ENCODE data around the gene ZNF483.
A peak's percentile ranks its signal among the peaks of the same experiment; 100 is the strongest.

The ZNF483 gene

DNA sequence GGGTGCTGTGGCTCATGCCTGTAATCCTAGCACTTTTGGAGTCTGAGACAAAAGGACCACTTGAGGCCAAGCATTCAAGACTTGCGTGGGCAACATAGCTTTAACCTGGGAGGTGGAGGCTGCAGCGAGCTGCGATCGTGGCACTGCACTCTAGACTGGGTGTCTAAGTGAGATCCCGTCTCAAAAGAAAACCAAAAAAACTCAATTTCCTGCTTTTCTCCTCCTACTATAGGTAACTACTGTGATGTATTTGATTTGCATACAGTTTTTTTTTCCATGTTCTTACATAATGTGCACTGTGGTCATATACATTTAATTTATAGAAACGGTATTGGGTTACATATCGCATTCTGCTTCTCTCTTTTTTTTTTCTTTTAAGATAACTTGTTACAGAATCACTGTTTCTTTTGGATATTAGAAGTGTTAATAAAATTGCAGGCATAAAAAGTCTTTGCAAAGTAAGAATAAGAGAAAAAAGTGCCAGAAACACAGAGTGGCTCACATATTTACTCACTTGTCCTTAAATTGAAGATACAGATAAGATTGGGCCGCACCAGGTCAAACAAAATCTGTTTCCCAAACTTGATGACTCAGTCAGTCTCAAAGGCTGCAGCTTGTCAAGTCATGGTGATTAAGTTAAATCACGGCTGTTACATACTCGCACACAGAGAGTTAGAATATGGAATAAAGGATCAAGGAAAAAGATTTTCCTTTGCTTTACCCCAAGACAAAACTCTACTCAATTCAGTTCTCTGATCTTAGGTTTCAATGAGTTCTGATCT lies 76.4 kb downstream of the ZNF483 start:
- peak; percentile 38 for DNase-seq (ENCODE audit: low read depth)
- H3K4me3 ChIP-seq (ENCODE audit: low read length) = no peak overlapping the region
- TF ChIP-seq, protein P1, sequence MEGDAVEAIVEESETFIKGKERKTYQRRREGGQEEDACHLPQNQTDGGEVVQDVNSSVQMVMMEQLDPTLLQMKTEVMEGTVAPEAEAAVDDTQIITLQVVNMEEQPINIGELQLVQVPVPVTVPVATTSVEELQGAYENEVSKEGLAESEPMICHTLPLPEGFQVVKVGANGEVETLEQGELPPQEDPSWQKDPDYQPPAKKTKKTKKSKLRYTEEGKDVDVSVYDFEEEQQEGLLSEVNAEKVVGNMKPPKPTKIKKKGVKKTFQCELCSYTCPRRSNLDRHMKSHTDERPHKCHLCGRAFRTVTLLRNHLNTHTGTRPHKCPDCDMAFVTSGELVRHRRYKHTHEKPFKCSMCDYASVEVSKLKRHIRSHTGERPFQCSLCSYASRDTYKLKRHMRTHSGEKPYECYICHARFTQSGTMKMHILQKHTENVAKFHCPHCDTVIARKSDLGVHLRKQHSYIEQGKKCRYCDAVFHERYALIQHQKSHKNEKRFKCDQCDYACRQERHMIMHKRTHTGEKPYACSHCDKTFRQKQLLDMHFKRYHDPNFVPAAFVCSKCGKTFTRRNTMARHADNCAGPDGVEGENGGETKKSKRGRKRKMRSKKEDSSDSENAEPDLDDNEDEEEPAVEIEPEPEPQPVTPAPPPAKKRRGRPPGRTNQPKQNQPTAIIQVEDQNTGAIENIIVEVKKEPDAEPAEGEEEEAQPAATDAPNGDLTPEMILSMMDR (conservative IDR thresholded peaks at IDR 0.05; ENCODE audit: low read length) = no peak

DNA sequence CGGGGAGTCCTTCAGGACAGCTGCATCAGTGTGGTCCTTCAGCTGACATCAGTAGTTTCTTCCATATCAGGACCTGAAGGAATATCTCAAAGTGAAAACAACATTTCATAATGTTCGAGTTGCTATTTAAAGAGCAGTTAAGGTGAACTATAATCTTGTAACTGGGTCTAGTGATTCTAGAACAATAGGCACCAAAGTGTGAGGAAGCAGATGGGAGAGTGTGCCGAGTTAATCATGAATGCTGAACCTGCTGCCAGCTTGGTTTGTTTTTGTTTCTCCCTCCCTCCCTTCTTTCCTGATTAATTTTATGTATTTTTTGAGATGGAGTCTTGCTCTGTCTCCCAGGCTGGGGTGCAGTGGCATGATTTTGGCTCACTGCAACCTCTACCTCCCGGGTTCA lies 78.1 kb downstream of the ZNF483 start:
- no peak for DNase-seq (ENCODE audit: low read depth)
- TF ChIP-seq, protein P1 (conservative IDR thresholded peaks at IDR 0.05; ENCODE audit: low read length) = no peak
- no peak overlapping the region for H3K4me3 ChIP-seq (ENCODE audit: low read length)

DNA sequence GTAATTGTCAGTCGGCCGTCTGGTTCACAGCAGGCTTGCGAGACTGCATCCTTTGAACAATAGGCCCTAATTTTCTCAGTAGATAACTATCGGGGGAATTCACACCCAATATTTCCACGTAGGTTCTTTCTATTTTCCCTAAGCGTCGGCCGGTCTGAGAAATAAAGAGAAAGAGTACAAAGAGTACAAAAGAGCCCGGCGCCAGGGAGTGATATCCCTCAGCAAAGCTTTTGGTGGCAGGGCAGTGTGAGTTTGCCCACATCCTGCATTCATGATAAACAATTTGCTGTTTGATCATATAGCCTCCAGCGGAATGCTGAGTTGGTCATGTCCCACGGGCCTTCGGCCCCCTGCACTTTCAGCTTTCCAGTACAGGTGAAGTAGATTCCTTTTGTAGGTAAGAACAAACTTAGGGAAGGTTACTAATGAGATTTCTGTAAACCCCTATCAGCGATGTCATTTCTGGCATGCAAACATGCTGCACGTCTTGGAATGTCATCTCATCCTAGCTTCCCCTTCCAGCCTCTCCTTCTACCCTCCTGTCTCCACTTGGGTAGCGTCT lies 79.2 kb downstream of the ZNF483 start:
- TF ChIP-seq, protein P1 (conservative IDR thresholded peaks at IDR 0.05; ENCODE audit: low read length) = no peak
- H3K4me3 ChIP-seq (ENCODE audit: low read length) = no peak overlapping the region
- no peak for DNase-seq (ENCODE audit: low read depth)

DNA sequence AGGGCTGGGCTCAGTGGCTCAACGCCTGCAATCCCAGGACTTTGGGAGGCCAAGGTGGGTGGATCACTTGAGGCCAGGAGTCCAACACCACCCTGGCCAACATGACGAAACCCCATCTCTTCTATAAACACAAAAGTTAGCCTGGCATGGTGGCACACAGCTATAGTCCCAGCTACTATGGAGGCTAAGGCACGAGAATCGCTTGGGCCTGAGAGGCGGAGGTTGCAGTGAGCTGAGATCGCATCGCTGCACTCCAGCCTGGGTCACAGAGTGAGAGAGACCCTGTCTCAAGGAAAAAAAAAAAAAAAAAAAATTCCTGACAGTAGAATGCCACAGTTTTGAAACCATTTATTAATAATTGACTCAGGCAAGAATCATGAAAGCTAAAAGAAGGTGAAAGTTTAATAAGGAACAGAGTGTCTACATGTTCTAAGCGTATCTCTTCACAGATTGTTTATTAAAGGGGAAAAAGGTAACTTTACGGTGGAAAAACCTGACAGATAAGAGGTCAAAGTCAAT lies 80.1 kb downstream of the ZNF483 start:
- TF ChIP-seq, protein P1 (conservative IDR thresholded peaks at IDR 0.05; ENCODE audit: low read length) = no peak
- no peak for DNase-seq (ENCODE audit: low read depth)
- H3K4me3 ChIP-seq (ENCODE audit: low read length) = no peak overlapping the region

DNA sequence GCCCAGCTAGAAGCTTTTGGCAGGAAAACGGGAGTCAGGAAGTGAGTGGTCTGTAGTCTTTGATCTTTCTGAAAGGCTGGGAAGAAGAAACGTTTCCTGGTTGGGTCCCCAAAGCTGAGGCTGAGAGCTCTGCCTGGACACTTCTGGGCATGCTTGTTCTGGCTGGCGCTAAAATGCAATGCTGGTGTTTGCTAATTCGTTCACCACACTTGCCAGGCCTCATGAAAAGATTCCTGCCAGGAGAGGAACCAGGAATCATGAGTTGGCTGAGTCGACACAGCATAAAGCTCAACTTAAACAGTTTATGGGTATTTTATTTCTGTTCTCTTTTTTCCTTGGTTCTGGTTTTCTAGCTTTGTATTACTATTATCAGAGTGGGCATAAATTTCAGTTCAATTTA lies 85.2 kb downstream of the ZNF483 start:
- no peak overlapping the region for H3K4me3 ChIP-seq (ENCODE audit: low read length)
- TF ChIP-seq, protein P1 (conservative IDR thresholded peaks at IDR 0.05; ENCODE audit: low read length) = no peak
- no peak for DNase-seq (ENCODE audit: low read depth)

DNA sequence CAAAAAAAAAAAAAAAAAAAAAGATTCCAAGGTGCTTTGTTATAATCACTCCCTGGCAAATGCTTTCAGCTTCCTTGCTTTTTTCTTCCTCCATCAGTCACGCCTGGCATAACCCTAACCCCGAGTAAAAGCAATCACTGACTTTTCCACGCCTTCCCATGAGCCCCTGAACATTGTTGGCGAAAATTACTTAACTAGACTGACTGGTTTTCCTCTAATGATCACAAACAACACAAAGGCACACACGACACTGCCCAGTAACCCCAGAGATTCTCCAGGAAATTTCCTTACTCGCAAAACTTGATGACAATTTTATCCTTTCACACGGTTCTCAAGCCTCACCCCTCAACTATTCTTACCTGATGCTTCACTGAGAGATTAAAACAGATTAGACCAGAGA lies 85.9 kb downstream of the ZNF483 start:
- DNase-seq (ENCODE audit: low read depth) = no peak

More for the DNA sequence above, 85.9 kb downstream of the ZNF483 start:
- TF ChIP-seq, protein P1 (conservative IDR thresholded peaks at IDR 0.05; ENCODE audit: low read length) = no peak
- H3K4me3 ChIP-seq (ENCODE audit: low read length) = no peak overlapping the region
